Neural progenitor cell (in vitro differentiated cells): ENCODE results near the gene ANO3. TPM values are rescaled to one million over a fixed set of nuclear protein-coding genes. Genes with fewer than 3 reads are reported as not detected.

Experiments used
- DNase-seq: peaks from one replicate; pipeline ENCODE4 v3.0.0-alpha.2; 2016; ENCODE audit warnings: low spot score
- H2AFZ ChIP-seq: fragments of 200-600 bp; sonication (generic); replicated peaks from 2 replicates; pipeline ENCODE4 v1.6.1; 2016; ENCODE audit warnings: antibody characterized with exemption
- H3F3A ChIP-seq: fragments of 200-600 bp; sonication (generic); 2 replicates; pipeline ENCODE4 v1.6.1; 2016; ENCODE audit warnings: antibody characterized with exemption, low read depth
- H3K27ac ChIP-seq: fragments of 200-600 bp; sonication (generic); 2 replicates; pipeline ENCODE4 v1.5.1; 2016; ENCODE audit warnings: mild to moderate bottlenecking
- H3K27me3 ChIP-seq: fragments of 200-600 bp; sonication (generic); 2 replicates; pipeline ENCODE4 v1.6.1; 2016; ENCODE audit warnings: mild to moderate bottlenecking, moderate library complexity
- H3K36me3 ChIP-seq: fragments of 200-600 bp; sonication (generic); 2 replicates; pipeline ENCODE4 v1.5.1; 2016
- H3K4me1 ChIP-seq: fragments of 200-600 bp; sonication (generic); 2 replicates; pipeline ENCODE4 v1.6.1; 2016; ENCODE audit warnings: mixed run types
- H3K4me2 ChIP-seq: fragments of 200-600 bp; sonication (generic); 2 replicates; pipeline ENCODE4 v1.6.1; 2016
- H3K4me3 ChIP-seq: fragments of 200-600 bp; sonication (generic); 2 replicates; pipeline ENCODE4 v1.5.1; 2016
- H3K79me2 ChIP-seq: fragments of 200-600 bp; sonication (generic); 2 replicates; pipeline ENCODE4 v1.6.1; 2016; ENCODE audit warnings: low read depth
- H3K9ac ChIP-seq: fragments of 200-600 bp; sonication (generic); 2 replicates; pipeline ENCODE4 v1.6.1; 2016
- H3K9me3 ChIP-seq: fragments of 200-600 bp; sonication (generic); 2 replicates; pipeline ENCODE4 v1.5.1; 2016; ENCODE audit warnings: low read depth
- H4K20me1 ChIP-seq: fragments of 200-600 bp; sonication (generic); 2 replicates; pipeline ENCODE4 v1.6.1; 2016; ENCODE audit warnings: low read depth
- H3K27ac Mint-ChIP-seq: 3 replicates; pipeline ENCODE4 v1.8.0; 2021; ENCODE audit warnings: mixed read lengths
- H3K27me3 Mint-ChIP-seq: 2 replicates; pipeline ENCODE4 v1.8.0; 2022; ENCODE audit warnings: low read depth, mild to moderate bottlenecking, inconsistent platforms, moderate library complexity, mixed read lengths; ENCODE audit not compliant: insufficient read depth
- H3K36me3 Mint-ChIP-seq: 3 replicates; pipeline ENCODE4 v1.8.0; 2021; ENCODE audit warnings: mixed read lengths
- H3K4me1 Mint-ChIP-seq: 3 replicates; pipeline ENCODE4 v1.8.0; 2021; ENCODE audit warnings: mixed read lengths
- H3K4me3 Mint-ChIP-seq: 3 replicates; pipeline ENCODE4 v1.8.0; 2021; ENCODE audit warnings: mild to moderate bottlenecking, moderate library complexity, mixed read lengths
- H3K9me3 Mint-ChIP-seq: 3 replicates; pipeline ENCODE4 v1.8.0; 2020; ENCODE audit warnings: mixed read lengths
- CTCF ChIP-seq: fragments of 200-600 bp; sonication (generic); IDR thresholded peaks from 2 replicates; pipeline ENCODE4 v1.5.1; 2017; ENCODE audit warnings: antibody characterized with exemption, mild to moderate bottlenecking
- EZH2 ChIP-seq: fragments of 200-600 bp; sonication (generic); IDR thresholded peaks from 2 replicates; pipeline ENCODE4 v1.6.1; 2017; ENCODE audit warnings: antibody characterized with exemption, mild to moderate bottlenecking, moderate library complexity
- EZH2phosphoT487 ChIP-seq: fragments of 200-600 bp; sonication (generic); IDR thresholded peaks from 2 replicates; pipeline ENCODE4 v1.6.1; 2017; ENCODE audit warnings: antibody characterized with exemption
- total RNA-seq: library from RNA; depleted of rRNA; stranded (reverse); fragments of >200 nt; gene quantifications from 2 replicates; pipeline ENCODE4 v1.2.3, GENCODE V29; 2015; ENCODE audit warnings: low replicate concordance

The ANO3 gene
- total RNA-seq, 1 donor from 2014 or later: 2.5 TPM

- no peak overlapping the region for H3K9ac ChIP-seq
- H3K9me3 ChIP-seq: no peaks in the 10 kb centered on the region
- Mint-ChIP-seq H3K27ac (no peak overlapping the region), H3K9me3 (no peaks in the 10 kb centered on the region), H3K4me3 (no peak overlapping the region), H3K27me3 (peaks cover 5% of the 10 kb centered on the region), H3K4me1 (peaks cover 12% of the 10 kb centered on the region), H3K36me3 (no peaks in the 10 kb centered on the region)
- TF ChIP-seq EZH2phosphoT487: no peak
- no peak for TF ChIP-seq CTCF
- TF ChIP-seq EZH2: no peak
- H3K79me2 ChIP-seq: no peaks in the 10 kb centered on the region
- no peaks in the 10 kb centered on the region for H4K20me1 ChIP-seq
- H3K27me3 ChIP-seq: no peaks in the 10 kb centered on the region
- H3K4me1 ChIP-seq: no peaks in the 10 kb centered on the region
- no peak overlapping the region for H3K4me3 ChIP-seq
- no peaks in the 10 kb centered on the region for H3K36me3 ChIP-seq
- no peaks in the 10 kb centered on the region for H3F3A ChIP-seq
- no peak overlapping the region for H2AFZ ChIP-seq
- H3K27ac ChIP-seq: no peak overlapping the region
- H3K4me2 ChIP-seq: no peak overlapping the region
- DNase-seq: no peak
Measured at GRCh38 chr11:26558190-26558589, 226.3 kb downstream of the ANO3 start.

- H3K4me2 ChIP-seq: no peak overlapping the region
- TF ChIP-seq EZH2phosphoT487 (no peak), EZH2 (no peak), CTCF (no peak)
- DNase-seq: no peak
- H3K9me3 Mint-ChIP-seq: no peaks in the 10 kb centered on the region
- H3K36me3 Mint-ChIP-seq: no peaks in the 10 kb centered on the region
- no peaks in the 10 kb centered on the region for H3K36me3 ChIP-seq
- H3K27ac Mint-ChIP-seq: no peak overlapping the region
- peaks cover 2% of the 10 kb centered on the region for H3K4me1 Mint-ChIP-seq
- no peak overlapping the region for H3K4me3 ChIP-seq
- no peaks in the 10 kb centered on the region for H3K9me3 ChIP-seq
- H3K27me3 ChIP-seq: no peaks in the 10 kb centered on the region
- no peak overlapping the region for H3K27ac ChIP-seq
- no peaks in the 10 kb centered on the region for H3K27me3 Mint-ChIP-seq
- no peak overlapping the region for H3K4me3 Mint-ChIP-seq
- H3F3A ChIP-seq: no peaks in the 10 kb centered on the region
- H3K79me2 ChIP-seq: no peaks in the 10 kb centered on the region
- no peak overlapping the region for H2AFZ ChIP-seq
- H3K4me1 ChIP-seq: no peaks in the 10 kb centered on the region
- H3K9ac ChIP-seq: no peak overlapping the region
- H4K20me1 ChIP-seq: no peaks in the 10 kb centered on the region
Measured at GRCh38 chr11:26569646-26570045, 237.7 kb downstream of the ANO3 start.

GRCh38 chr11:26571861-26572654 lies 240.1 kb downstream of the ANO3 start, which contains the start of gene MUC15:
TSS of gene MUC15 (minus strand) at chr11:26572263. CDS start at chr11:26567094, 5,169 bp downstream.
- H3K36me3 ChIP-seq: no peaks in the 10 kb centered on the region
- H3K27ac ChIP-seq: no peak within 1 kb of the TSS
- H4K20me1 ChIP-seq: no peaks in the 10 kb centered on the region
- Mint-ChIP-seq H3K9me3 (no peaks in the 10 kb centered on the region), H3K27ac (no peak within 1 kb of the TSS), H3K27me3 (no peaks in the 10 kb centered on the region), H3K4me3 (no peak within 1 kb of the TSS), H3K36me3 (no peaks in the 10 kb centered on the region), H3K4me1 (peaks cover 4% of the 10 kb centered on the region)
- no peaks in the 10 kb centered on the region for H3K79me2 ChIP-seq
- no peaks in the 10 kb centered on the region for H3K4me1 ChIP-seq
- H3F3A ChIP-seq: no peaks in the 10 kb centered on the region
- no peaks in the 10 kb centered on the region for H3K27me3 ChIP-seq
- DNase-seq: no peak
- no peak within 1 kb of the TSS for H3K9ac ChIP-seq
- no peak within 1 kb of the TSS for H3K4me3 ChIP-seq
- no peaks in the 10 kb centered on the region for H3K9me3 ChIP-seq
- TF ChIP-seq EZH2 (no peak), CTCF (no peak), EZH2phosphoT487 (no peak)
- H2AFZ ChIP-seq: peak within 1 kb of the TSS; percentile 80
- no peak within 1 kb of the TSS for H3K4me2 ChIP-seq
